Left ventricle myocardium inferior (tissue), 1 donor: ENCODE results near the gene OR6X1. TPM values are rescaled to one million over a fixed set of nuclear protein-coding genes. Genes with fewer than 3 reads are reported as not detected.

ENCODE experiments used
- DNase-seq: peaks from one replicate; pipeline ENCODE4 v3.0.0-alpha.2; 2020
- H3K27ac ChIP-seq: fragments of 200-600 bp; replicated peaks from 2 replicates; pipeline ENCODE4 v1.8.0; 2021
- H3K27me3 ChIP-seq: fragments of 200-600 bp; 2 replicates; pipeline ENCODE4 v1.8.0; 2021; ENCODE audit warnings: low read depth
- H3K36me3 ChIP-seq: fragments of 200-600 bp; 2 replicates; pipeline ENCODE4 v1.8.0; 2021
- H3K4me1 ChIP-seq: fragments of 200-600 bp; 2 replicates; pipeline ENCODE4 v1.8.0; 2021
- H3K4me3 ChIP-seq: fragments of 200-600 bp; 2 replicates; pipeline ENCODE4 v1.8.0; 2021; ENCODE audit warnings: mild to moderate bottlenecking, moderate library complexity
- H3K9me3 ChIP-seq: fragments of 200-600 bp; replicated peaks from 2 replicates; pipeline ENCODE4 v1.8.0; 2021
- CTCF ChIP-seq: fragments of 200-600 bp; IDR thresholded peaks from 2 replicates; pipeline ENCODE4 v1.8.0; 2021; ENCODE audit warnings: antibody characterized with exemption, mild to moderate bottlenecking, borderline replicate concordance
- intact Hi-C: fragments of 100-400 bp; cut with micrococcal nuclease; formaldehyde crosslinking; loops from one replicate; pipeline ENCODE4 v1.11.0; 2022
- total RNA-seq: library from RNA; stranded (reverse); fragmentation: NEBNext Ultra II Directional; extraction: Animal tissue kit (Norgen Biotek cat#: 25700); gene quantifications from one replicate; pipeline ENCODE4 v1.2.1, GENCODE V29; 2021
- donor health status: DM: no; HTN: yes; CAD: no; lungs with severe emphysema.

OR6X1 gene
- total RNA-seq, 1 donor from 2014 or later, result not detected

- Histone ChIP-seq H3K27ac (no peak overlapping the region), H3K4me1 (no peaks in the 10 kb centered on the region), H3K27me3 (no peaks in the 10 kb centered on the region), H3K4me3 (no peak overlapping the region), H3K36me3 (no peaks in the 10 kb centered on the region), H3K9me3 (no peaks in the 10 kb centered on the region)
- no peak for DNase-seq
- TF ChIP-seq CTCF, result no peak
- intact Hi-C loops, result no loop called here
These were observed 16.4 kb upstream of the OR6X1 start for GRCh38 chr11:123770712-123771111.

- no peaks in the 10 kb centered on the region for H3K36me3 ChIP-seq
- H3K4me1 ChIP-seq, result no peaks in the 10 kb centered on the region
- intact Hi-C loops, result no loop called here
- H3K27me3 ChIP-seq, result no peaks in the 10 kb centered on the region
- DNase-seq, result no peak
- H3K4me3 ChIP-seq, result no peak overlapping the region
- TF ChIP-seq CTCF, result no peak
- no peak overlapping the region for H3K27ac ChIP-seq
- peaks cover 33% of the 10 kb centered on the region for H3K9me3 ChIP-seq
These were observed 11.3 kb upstream of the OR6X1 start for GRCh38 chr11:123765601-123766000.

GRCh38 chr11:123762422-123762821, 8.1 kb upstream of the OR6X1 start:
- DNase-seq, result no peak
- intact Hi-C loops, result no loop called here
- TF ChIP-seq CTCF, result no peak

GRCh38 chr11:123760894-123761293, 6.6 kb upstream of the OR6X1 start:
- no peak for TF ChIP-seq CTCF
- no peak overlapping the region for H3K4me3 ChIP-seq
- intact Hi-C loops, result no loop called here

More at GRCh38 chr11:123762422-123762821, 8.1 kb upstream of the OR6X1 start:
- Histone ChIP-seq H3K9me3 (peaks cover 33% of the 10 kb centered on the region), H3K36me3 (no peaks in the 10 kb centered on the region), H3K27me3 (no peaks in the 10 kb centered on the region), H3K4me3 (no peak overlapping the region), H3K4me1 (no peaks in the 10 kb centered on the region), H3K27ac (no peak overlapping the region)

GRCh38 chr11:123757976-123758375, 3.7 kb upstream of the OR6X1 start:
- Histone ChIP-seq H3K27me3 (no peaks in the 10 kb centered on the region), H3K36me3 (no peaks in the 10 kb centered on the region), H3K27ac (no peak overlapping the region), H3K4me1 (no peaks in the 10 kb centered on the region), H3K9me3 (peaks cover 18% of the 10 kb centered on the region), H3K4me3 (no peak overlapping the region)
- intact Hi-C loops, result no loop called here
- no peak for TF ChIP-seq CTCF
- no peak for DNase-seq

More at GRCh38 chr11:123760894-123761293, 6.6 kb upstream of the OR6X1 start:
- Histone ChIP-seq H3K27me3 (no peaks in the 10 kb centered on the region), H3K27ac (no peak overlapping the region), H3K36me3 (no peaks in the 10 kb centered on the region), H3K4me1 (no peaks in the 10 kb centered on the region), H3K9me3 (peaks cover 33% of the 10 kb centered on the region)
- DNase-seq, result no peak

- Histone ChIP-seq H3K4me3 (no peak overlapping the region), H3K36me3 (no peaks in the 10 kb centered on the region), H3K4me1 (no peaks in the 10 kb centered on the region), H3K27ac (no peak overlapping the region), H3K27me3 (no peaks in the 10 kb centered on the region), H3K9me3 (no peaks in the 10 kb centered on the region)
- intact Hi-C loops, result no loop called here
- no peak for TF ChIP-seq CTCF
- no peak for DNase-seq
These were observed 1.5 kb upstream of the OR6X1 start for GRCh38 chr11:123755813-123756212.
